Right renal cortex interstitium (tissue), 3 donors: Measurements from ENCODE around the gene ZBTB1. TPM values are rescaled to one million over a fixed set of nuclear protein-coding genes. Genes with fewer than 3 reads are reported as not detected.
"Not testable (repeated sequence)": the region's sequence is repeated elsewhere in the genome, so short reads cannot be mapped to it uniquely, and the experiment has no call there.

Source experiments
- DNase-seq, 3 donors: peaks; one replicate each; pipeline ENCODE4 v3.0.0-alpha.2; 2013; ENCODE audit warnings: low read depth in 3 of 3, low spot score in 2 of 3
- polyA plus RNA-seq, 3 donors: library from polyadenylated mRNA; unstranded; fragments of 120-200 nt; gene quantifications; one replicate each; pipeline ENCODE4 v1.2.1, GENCODE V29; 2013; ENCODE audit not compliant: insufficient read length in 3 of 3

ZBTB1 gene
- polyA plus RNA-seq, 3 donors: 63.9 to 73.6 (median 68.1) TPM

GRCh38 chr14:64563696-64564095, 59.1 kb downstream of the ZBTB1 start:
- DNase-seq: no peak

- no peak for DNase-seq
These were observed 62.1 kb downstream of the ZBTB1 start for GRCh38 chr14:64566651-64567122.

- DNase-seq: no peak
These were observed 64.6 kb downstream of the ZBTB1 start for GRCh38 chr14:64569138-64569631.

GRCh38 chr14:64569646-64570045, 65.1 kb downstream of the ZBTB1 start:
- not testable (repeated sequence) for DNase-seq

GRCh38 chr14:64572386-64573104, 68.0 kb downstream of the ZBTB1 start:
- DNase-seq: no peak

- no peak for DNase-seq
These were observed 68.5 kb downstream of the ZBTB1 start for GRCh38 chr14:64573109-64573508.

Other genes with a start within 250 kb of the ZBTB1 start
- under 1 TPM; 0.74 to 0.96 (median 0.82) TPM for gene ESR2, start 210.4 kb upstream of the ZBTB1 start, polyA plus RNA-seq
- gene MTHFD1, start 116.4 kb upstream of the ZBTB1 start, polyA plus RNA-seq: 10 to 100 TPM; 74.3 to 93.6 (median 86.1) TPM
- 1 to 10 TPM; 5.2 to 9.3 (median 7.2) TPM for gene AKAP5, start 39.3 kb upstream of the ZBTB1 start, polyA plus RNA-seq
- gene ZBTB25, start 932 bp upstream of the ZBTB1 start, polyA plus RNA-seq: 1 to 10 TPM; 7.4 to 8.3 (median 7.9) TPM
- 10 to 100 TPM; 16.9 to 21.8 (median 19.4) TPM for gene HSPA2, start 36.0 kb downstream of the ZBTB1 start, polyA plus RNA-seq
- 1 to 10 TPM in 2 of 3 donors, under 1 TPM in 1; 0.79 to 1.1 (median 1.0) TPM for gene PPP1R36, start 45.2 kb downstream of the ZBTB1 start, polyA plus RNA-seq
- gene PLEKHG3, start 199.7 kb downstream of the ZBTB1 start, polyA plus RNA-seq: 10 to 100 TPM; 84.6 to 90.3 (median 89.6) TPM